ENCODE measurements around the gene FRMD5. TPM values are rescaled to one million over a fixed set of nuclear protein-coding genes. Genes with fewer than 3 reads are reported as not detected.

Gene FRMD5
- total RNA-seq, 1 experiment from 2014 or later, result 17.4 TPM

- Histone ChIP-seq H3K4me3 (ENCODE audit: low read depth, low read length) (no peak overlapping the region), H3K36me3 (ENCODE audit: control insufficient read depth, insufficient read depth, low read length) (no peaks in the 10 kb centered on the region), H3K9me3 (no peaks in the 10 kb centered on the region), H3K4me1 (peaks cover 11% of the 10 kb centered on the region; the same call in 1 of the 2 replicates), H3K27me3 (replicated peaks; ENCODE audit: control insufficient read depth, insufficient read depth, low read length) (no peaks in the 10 kb centered on the region)
- intact Hi-C loops (cut with micrococcal nuclease; ENCODE audit: unreplicated experiment), result no loop called here
- H3K27ac Mint-ChIP-seq (ENCODE audit: unreplicated experiment), result no peak overlapping the region
- H3K9me3 Mint-ChIP-seq (ENCODE audit: unreplicated experiment), result no peaks in the 10 kb centered on the region
- H3K4me3 Mint-ChIP-seq (ENCODE audit: unreplicated experiment), result no peak overlapping the region
- ChIA-PET CTCF (no interaction called here), POLR2A (no interaction called here)
- peak in 1 of 2 experiments; percentile 20 for DNase-seq
- no TSS peak for BruUV-seq (replicated peaks)
- peaks cover 21% of the 10 kb centered on the region for H3K4me1 Mint-ChIP-seq (ENCODE audit: low read depth, unreplicated experiment)
- H3K36me3 Mint-ChIP-seq (ENCODE audit: insufficient read depth, unreplicated experiment), result no peaks in the 10 kb centered on the region
- TF ChIP-seq CTCF (IDR thresholded peaks at IDR 0.05; ENCODE audit: insufficient read depth in 1 of 2, low read depth in 1 of 2, low read length in 1 of 2, severe bottlenecking in 1 of 2, unreplicated experiment in 1 of 2), result no peak
- H3K27me3 Mint-ChIP-seq (ENCODE audit: insufficient read depth, unreplicated experiment), result no peaks in the 10 kb centered on the region
Observed at GRCh38 chr15:43998607-43999006, 196.5 kb downstream of the FRMD5 start.

GRCh38 chr15:43991206-43991605 is 203.9 kb downstream of the FRMD5 start:
- intact Hi-C loops (cut with micrococcal nuclease; ENCODE audit: unreplicated experiment), result no loop called here
- H3K27ac Mint-ChIP-seq (ENCODE audit: unreplicated experiment), result no peak overlapping the region
- H3K9me3 ChIP-seq, result no peaks in the 10 kb centered on the region
- H3K4me3 ChIP-seq (ENCODE audit: low read depth, low read length), result no peak overlapping the region
- H3K36me3 ChIP-seq (ENCODE audit: control insufficient read depth, insufficient read depth, low read length), result no peaks in the 10 kb centered on the region
- ChIA-PET CTCF (interaction anchor here (0.7 kb wide), 1 partner anchor 75 kb away, joined by 3 read pairs; no protein-coding TSS in a partner anchor), POLR2A (no interaction called here)
- H3K4me1 ChIP-seq, result no peaks in the 10 kb centered on the region
- no TSS peak for BruUV-seq (replicated peaks)
- H3K4me1 Mint-ChIP-seq (ENCODE audit: low read depth, unreplicated experiment), result no peaks in the 10 kb centered on the region
- H3K4me3 Mint-ChIP-seq (ENCODE audit: unreplicated experiment), result no peak overlapping the region
- H3K27me3 ChIP-seq (replicated peaks; ENCODE audit: control insufficient read depth, insufficient read depth, low read length), result no peaks in the 10 kb centered on the region
- no peak for DNase-seq
- TF ChIP-seq CTCF (IDR thresholded peaks at IDR 0.05; ENCODE audit: insufficient read depth in 1 of 2, low read depth in 1 of 2, low read length in 1 of 2, severe bottlenecking in 1 of 2, unreplicated experiment in 1 of 2), result no peak
- no peaks in the 10 kb centered on the region for H3K36me3 Mint-ChIP-seq (ENCODE audit: insufficient read depth, unreplicated experiment)
- H3K9me3 Mint-ChIP-seq (ENCODE audit: unreplicated experiment), result no peaks in the 10 kb centered on the region
- no peaks in the 10 kb centered on the region for H3K27me3 Mint-ChIP-seq (ENCODE audit: insufficient read depth, unreplicated experiment)

GRCh38 chr15:43989938-43990337 is 205.1 kb downstream of the FRMD5 start:
- TF ChIP-seq CTCF (IDR thresholded peaks at IDR 0.05; ENCODE audit: insufficient read depth in 1 of 2, low read depth in 1 of 2, low read length in 1 of 2, severe bottlenecking in 1 of 2, unreplicated experiment in 1 of 2), result no peak
- Histone ChIP-seq H3K4me1 (no peaks in the 10 kb centered on the region), H3K36me3 (ENCODE audit: control insufficient read depth, insufficient read depth, low read length) (no peaks in the 10 kb centered on the region), H3K4me3 (ENCODE audit: low read depth, low read length) (no peak overlapping the region), H3K27me3 (replicated peaks; ENCODE audit: control insufficient read depth, insufficient read depth, low read length) (no peaks in the 10 kb centered on the region), H3K9me3 (no peaks in the 10 kb centered on the region)
- Mint-ChIP-seq H3K36me3 (ENCODE audit: insufficient read depth, unreplicated experiment) (no peaks in the 10 kb centered on the region), H3K9me3 (ENCODE audit: unreplicated experiment) (no peaks in the 10 kb centered on the region), H3K4me3 (ENCODE audit: unreplicated experiment) (no peak overlapping the region), H3K27ac (ENCODE audit: unreplicated experiment) (no peak overlapping the region), H3K4me1 (ENCODE audit: low read depth, unreplicated experiment) (no peaks in the 10 kb centered on the region), H3K27me3 (ENCODE audit: insufficient read depth, unreplicated experiment) (no peaks in the 10 kb centered on the region)
- intact Hi-C loops (cut with micrococcal nuclease; ENCODE audit: unreplicated experiment), result no loop called here
- BruUV-seq (replicated peaks), result no TSS peak
- POLR2A ChIA-PET, result no interaction called here
- CTCF ChIA-PET, result no interaction called here
- DNase-seq, result no peak
